Endodermal cell (in vitro differentiated cells): Measurements from ENCODE around the gene RFC1. TPM values are rescaled to one million over a fixed set of nuclear protein-coding genes. Genes with fewer than 3 reads are reported as not detected.

ENCODE experiments used
- DNase-seq: peaks from one replicate; pipeline ENCODE4 v3.0.0-alpha.2; 2017
- H3K27ac ChIP-seq: 2 replicates; pipeline ENCODE4 v1.5.1; 2013; ENCODE audit warnings: mild to moderate bottlenecking, low read depth, low read length, moderate library complexity
- H3K27me3 ChIP-seq: 2 replicates; pipeline ENCODE4 v1.6.1; 2013; ENCODE audit warnings: mild to moderate bottlenecking, low read length, moderate library complexity; ENCODE audit not compliant: insufficient read depth, control insufficient read depth, poor library complexity, severe bottlenecking
- H3K36me3 ChIP-seq: 2 replicates; pipeline ENCODE4 v1.7.0; 2013; ENCODE audit warnings: mild to moderate bottlenecking, low read length, moderate library complexity; ENCODE audit not compliant: control insufficient read depth, insufficient read depth
- H3K4me1 ChIP-seq: one replicate; pipeline ENCODE4 v1.7.0; 2013; ENCODE audit warnings: low read length; ENCODE audit not compliant: control insufficient read depth, insufficient read depth
- H3K4me3 ChIP-seq: 2 replicates; pipeline ENCODE4 v1.5.1; 2013; ENCODE audit warnings: mild to moderate bottlenecking, low read length, moderate library complexity
- H3K9ac ChIP-seq: 2 replicates; pipeline ENCODE4 v1.6.1; 2013; ENCODE audit warnings: mild to moderate bottlenecking, low read length, moderate library complexity; ENCODE audit not compliant: poor library complexity, severe bottlenecking; ENCODE audit errors: extremely low read depth
- H3K9me3 ChIP-seq: 2 replicates; pipeline ENCODE4 v1.6.1; 2013; ENCODE audit warnings: mild to moderate bottlenecking, low read length, moderate library complexity; ENCODE audit not compliant: control insufficient read depth
- H3K27ac Mint-ChIP-seq: 2 replicates; pipeline ENCODE4 v1.8.0; 2020; ENCODE audit warnings: mixed read lengths
- H3K27me3 Mint-ChIP-seq: 2 replicates; pipeline ENCODE4 v1.8.0; 2021; ENCODE audit warnings: mild to moderate bottlenecking, mixed read lengths; ENCODE audit not compliant: insufficient read depth
- H3K36me3 Mint-ChIP-seq: 2 replicates; pipeline ENCODE4 v1.8.0; 2020; ENCODE audit warnings: low read depth, mixed read lengths
- H3K4me1 Mint-ChIP-seq: 2 replicates; pipeline ENCODE4 v1.8.0; 2020; ENCODE audit warnings: mixed read lengths
- H3K4me3 Mint-ChIP-seq: 2 replicates; pipeline ENCODE4 v1.8.0; 2020; ENCODE audit warnings: mild to moderate bottlenecking, moderate library complexity, mixed read lengths
- H3K9me3 Mint-ChIP-seq: 2 replicates; pipeline ENCODE4 v1.8.0; 2020; ENCODE audit warnings: mild to moderate bottlenecking, mixed read lengths
- CTCF ChIP-seq: fragments of 200-600 bp; sonication (generic); conservative IDR thresholded peaks from 2 replicates; pipeline ENCODE4 v1.5.0; 2021; ENCODE audit warnings: antibody characterized with exemption, mild to moderate bottlenecking
- WGBS, 2 experiments: methylation state at CpG; one replicate each; pipeline versions ENCODE4 v1.1.5 to v1.1.7; 2013; ENCODE audit warnings: missing lambda C conversion rate in 2 of 2, mixed read lengths in 1 of 2; ENCODE audit not compliant: insufficient coverage in 1 of 2, insufficient read length in 1 of 2; 5-methylcytosine and 5-hydroxymethylcytosine counted together
- microRNA-seq: library from miRNA; unstranded; fragments of <30 nt; microRNA quantifications from one replicate; pipeline ENCODE4 v1.2.0, GENCODE V29; 2020; ENCODE audit warnings: borderline microRNAs expressed
- total RNA-seq, 2 donors: library from RNA; stranded (reverse); fragmentation: NEBNext Ultra II Directional in 1 of 2; extraction: Animal tissue kit (Norgen Biotek cat#: 25700) in 1 of 2; gene quantifications; 2 replicates in 1 of 2; 3 replicates in 1 of 2; pipeline ENCODE4 v1.2.1, GENCODE V29; 2021

The RFC1 gene
- total RNA-seq, 2 donors from 2014 or later = 56.4 to 57.0 TPM

- H3K4me3 Mint-ChIP-seq = no peak overlapping the region
- H3K27me3 Mint-ChIP-seq = no peaks in the 10 kb centered on the region
Observed at GRCh38 chr4:39243462-39243861, 122.7 kb downstream of the RFC1 start.

More at GRCh38 chr4:39243462-39243861, 122.7 kb downstream of the RFC1 start:
- no peak for DNase-seq
- Mint-ChIP-seq H3K9me3 (peaks cover 27% of the 10 kb centered on the region), H3K4me1 (no peaks in the 10 kb centered on the region), H3K27ac (no peak overlapping the region), H3K36me3 (peaks cover 58% of the 10 kb centered on the region)
- Histone ChIP-seq H3K27ac (no peak overlapping the region), H3K9ac (no peak overlapping the region), H3K4me1 (no peaks in the 10 kb centered on the region), H3K27me3 (no peaks in the 10 kb centered on the region), H3K4me3 (no peak overlapping the region), H3K36me3 (peaks cover 17% of the 10 kb centered on the region), H3K9me3 (peaks cover 16% of the 10 kb centered on the region)
- TF ChIP-seq CTCF = no peak
- 93% methylated on average over 3 of the region's 3 CpGs; no CpG with 5 or more reads in 1 of the 2 experiments for WGBS, 2 experiments

Small RNAs within 50 kb of the gene (microRNA-seq; reads per million reads assigned to microRNA genes)
- gene MIR5591 = not detected

Other genes starting within 250 kb of the RFC1 start
- gene WDR19, start 183.8 kb downstream of the RFC1 start, total RNA-seq = 10 to 100 TPM; 51.9 to 60.2 TPM
- under 1 TPM in 1 of 2 donors, not detected in 1; 0.09 TPM for gene KLB, start 40.6 kb upstream of the RFC1 start, total RNA-seq
- gene RPL9, start 92.6 kb upstream of the RFC1 start, total RNA-seq = 1,000 to 10,000 TPM; 1,341 to 1,760 TPM
- gene LIAS, start 92.7 kb upstream of the RFC1 start, total RNA-seq = 10 to 100 TPM; 17.6 to 17.9 TPM
- 100 to 1,000 TPM; 137 to 141 TPM for gene UGDH, start 161.1 kb upstream of the RFC1 start, total RNA-seq